Measurements from ENCODE around the gene KAT2B. TPM values are rescaled to one million over a fixed set of nuclear protein-coding genes. Genes with fewer than 3 reads are reported as not detected.

KAT2B gene

GRCh38 chr3:20197775-20198174 lies 157.5 kb downstream of the KAT2B start:
- H4K5ac ChIP-seq (ENCODE audit: low read length) = no peak overlapping the region
- peak; percentile 22 for DNase-seq
- no peak overlapping the region for H3K4me2 ChIP-seq (ENCODE audit: low read length)
- no peak overlapping the region for H2BK15ac ChIP-seq (replicated peaks; ENCODE audit: low read depth)
- no CpG with 5 or more reads among the region's 3 CpGs for WGBS (ENCODE audit: extremely low coverage, insufficient coverage, low lambda C conversion rate)
- H3K23ac ChIP-seq (ENCODE audit: low read length) = no peak overlapping the region
- H2BK5ac ChIP-seq (ENCODE audit: low read length) = no peak overlapping the region
- no peak overlapping the region for H3K4me3 ChIP-seq (ENCODE audit: low read length)
- no peak overlapping the region for H3K18ac ChIP-seq (ENCODE audit: low read length)
- no peak overlapping the region for H2BK120ac ChIP-seq (ENCODE audit: low read depth, low read length)
- no peak overlapping the region for H3K56ac ChIP-seq (ENCODE audit: low read length)
- H3K27ac ChIP-seq (ENCODE audit: low read depth, low read length) = no peak overlapping the region
- H3K79me1 ChIP-seq (ENCODE audit: low read length) = no peaks in the 10 kb centered on the region
- no peak overlapping the region for H3K4ac ChIP-seq (ENCODE audit: low read depth, low read length)
- H2AK5ac ChIP-seq (ENCODE audit: low read length) = no peak overlapping the region
- H3K79me2 ChIP-seq (ENCODE audit: control insufficient read depth, insufficient read depth, low read length) = no peaks in the 10 kb centered on the region
- no peaks in the 10 kb centered on the region for H3K27me3 ChIP-seq (ENCODE audit: insufficient read depth, low read length, poor library complexity)
- no peaks in the 10 kb centered on the region for H3K4me1 ChIP-seq (ENCODE audit: control insufficient read depth, low read depth, low read length)
- no peak overlapping the region for H3K9ac ChIP-seq (ENCODE audit: low read length)
- H4K8ac ChIP-seq (ENCODE audit: low read depth, low read length) = no peak overlapping the region
- no peaks in the 10 kb centered on the region for H3K36me3 ChIP-seq (ENCODE audit: control insufficient read depth, insufficient read depth, low read length)

GRCh38 chr3:20201143-20201542 lies 160.9 kb downstream of the KAT2B start:
- Histone ChIP-seq H4K8ac (ENCODE audit: low read depth, low read length) (no peak overlapping the region), H3K36me3 (ENCODE audit: control insufficient read depth, insufficient read depth, low read length) (no peaks in the 10 kb centered on the region), H3K27me3 (ENCODE audit: insufficient read depth, low read length, poor library complexity) (no peaks in the 10 kb centered on the region), H3K4me2 (ENCODE audit: low read length) (no peak overlapping the region), H3K79me2 (ENCODE audit: control insufficient read depth, insufficient read depth, low read length) (no peaks in the 10 kb centered on the region), H3K79me1 (ENCODE audit: low read length) (no peaks in the 10 kb centered on the region), H3K4me3 (ENCODE audit: low read length) (no peak overlapping the region), H3K56ac (ENCODE audit: low read length) (no peak overlapping the region), H2AK5ac (ENCODE audit: low read length) (no peak overlapping the region), H2BK15ac (replicated peaks; ENCODE audit: low read depth) (no peak overlapping the region), H3K9ac (ENCODE audit: low read length) (no peak overlapping the region), H3K23ac (ENCODE audit: low read length) (no peak overlapping the region), H2BK5ac (ENCODE audit: low read length) (no peak overlapping the region), H3K4me1 (ENCODE audit: control insufficient read depth, low read depth, low read length) (no peaks in the 10 kb centered on the region), H2BK120ac (ENCODE audit: low read depth, low read length) (no peak overlapping the region), H3K4ac (ENCODE audit: low read depth, low read length) (no peak overlapping the region), H3K18ac (ENCODE audit: low read length) (no peak overlapping the region), H3K27ac (ENCODE audit: low read depth, low read length) (no peak overlapping the region), H4K5ac (ENCODE audit: low read length) (no peak overlapping the region)
- no peak for DNase-seq

Small RNA genes lying within 50 kb of the gene (small RNA-seq; reads per million reads assigned to genes)
- gene MIR3135A (ENCODE audit: insufficient read depth) (not detected), gene RNU4-85P (ENCODE audit: insufficient read depth) (not detected), gene RPL39P18 (ENCODE audit: insufficient read depth) (not detected)
